GM19395 (cell line): ENCODE measurements around the gene EMC10.
"Not testable (repeated sequence)": the region's sequence is repeated elsewhere in the genome, so short reads cannot be mapped to it uniquely, and the experiment has no call there.

Experiments
- ATAC-seq: cut with Tn5 transposase; IDR thresholded peaks from one replicate; pipeline ENCODE4 v1.9.1; 2021; ENCODE audit warnings: mild to moderate bottlenecking, moderate library complexity; ENCODE audit not compliant: unreplicated experiment

Gene EMC10

GRCh38 chr19:50476224-50476906 is at the start of gene EMC10, which contains the start of gene GARIN5A:
Gene EMC10 (plus strand): TSS chr19:50476507. CDS start chr19:50476545, 38 bp downstream.
Gene GARIN5A (minus strand): TSS chr19:50476848. CDS start chr19:50476388, 460 bp downstream.
- ATAC-seq = peak; percentile 81

GRCh38 chr19:50427318-50427925 is 48.9 kb upstream of the EMC10 start:
- no peak for ATAC-seq

- ATAC-seq = no peak
Measured at GRCh38 chr19:50427997-50428425, 48.3 kb upstream of the EMC10 start.

DNA sequence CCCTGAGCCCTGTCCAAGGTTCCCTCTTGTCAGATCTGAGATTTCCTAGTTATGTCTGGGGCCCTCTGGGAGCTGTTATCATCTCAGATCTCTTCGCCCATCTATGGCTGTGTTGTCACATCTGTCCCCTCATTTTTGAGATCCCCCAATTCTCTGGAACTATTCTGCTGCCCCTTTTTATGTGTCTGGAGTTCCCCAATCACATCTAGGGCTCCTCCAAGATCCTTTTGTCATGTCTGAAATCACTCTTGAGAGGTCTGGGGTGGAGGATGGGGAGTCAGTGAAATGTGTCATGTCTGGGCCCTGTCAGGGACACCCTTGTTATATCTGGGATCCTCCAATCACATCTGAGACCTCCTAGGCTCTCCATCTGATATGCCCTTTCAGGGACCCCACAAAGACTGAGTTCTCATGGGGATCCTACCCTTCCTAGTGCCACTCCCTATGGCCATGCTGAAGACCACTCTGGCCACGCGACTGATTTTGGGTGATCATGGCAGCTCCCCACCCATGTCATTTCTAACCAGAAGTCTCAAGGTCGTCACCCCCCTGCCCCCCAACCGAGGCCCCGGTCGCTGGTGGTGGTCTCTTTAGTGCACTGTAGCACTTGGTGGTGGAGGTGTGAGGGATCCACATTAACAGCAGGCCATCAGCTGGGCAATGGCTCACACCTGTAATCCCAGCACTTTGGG is 47.4 kb upstream of the EMC10 start:
- ATAC-seq = no peak

GRCh38 chr19:50430888-50431342 is 45.4 kb upstream of the EMC10 start:
- ATAC-seq = no peak

DNA sequence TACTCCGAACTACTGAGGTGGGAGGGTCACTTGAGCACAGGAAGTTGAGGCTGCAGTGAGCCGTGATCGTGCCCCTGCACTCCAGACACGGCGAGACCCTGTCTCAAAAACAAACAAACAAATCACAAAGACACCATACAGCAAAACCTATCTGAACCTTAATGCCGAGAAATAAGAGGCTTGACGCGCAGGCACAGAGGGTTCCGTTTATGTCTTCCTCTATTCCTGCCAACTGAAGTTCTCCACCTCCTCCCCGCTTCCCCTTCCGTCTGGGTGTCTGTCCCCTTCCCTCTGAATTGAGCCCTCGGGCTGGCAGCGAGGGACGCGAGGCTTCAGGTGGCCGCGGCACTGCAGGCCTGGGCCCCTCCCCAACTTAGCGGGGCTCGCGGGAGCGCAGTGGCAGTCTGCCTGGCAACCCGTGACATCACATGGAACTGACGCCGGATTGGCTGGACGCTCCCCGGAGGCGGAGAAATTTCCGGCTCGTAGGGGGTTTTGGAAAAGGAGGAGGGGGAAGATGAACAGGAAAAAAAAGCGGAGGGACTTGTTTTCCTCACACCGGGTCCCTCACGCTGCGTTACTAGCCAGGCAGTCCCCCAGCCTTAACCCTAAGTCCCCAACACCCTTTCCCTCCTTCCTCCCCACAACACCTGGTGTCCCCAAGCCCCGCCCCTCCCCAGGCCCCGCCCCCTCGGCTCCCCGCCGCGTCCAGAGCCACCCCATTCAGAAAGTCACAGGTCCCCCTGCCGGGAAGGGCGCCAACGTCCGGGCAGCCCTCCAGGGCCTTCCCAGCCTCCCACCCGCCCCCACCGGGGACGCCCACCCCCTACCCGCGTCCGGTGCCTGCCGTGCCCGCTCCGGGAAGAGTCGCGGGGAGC is 44.7 kb upstream of the EMC10 start:
- peak; percentile 68 for ATAC-seq

- peak; percentile 18 for ATAC-seq
Measured at GRCh38 chr19:50432221-50433028, 43.9 kb upstream of the EMC10 start, which contains the start of gene MYBPC2. Gene MYBPC2 (plus strand): TSS chr19:50432892. CDS start chr19:50432954, 62 bp downstream.

DNA sequence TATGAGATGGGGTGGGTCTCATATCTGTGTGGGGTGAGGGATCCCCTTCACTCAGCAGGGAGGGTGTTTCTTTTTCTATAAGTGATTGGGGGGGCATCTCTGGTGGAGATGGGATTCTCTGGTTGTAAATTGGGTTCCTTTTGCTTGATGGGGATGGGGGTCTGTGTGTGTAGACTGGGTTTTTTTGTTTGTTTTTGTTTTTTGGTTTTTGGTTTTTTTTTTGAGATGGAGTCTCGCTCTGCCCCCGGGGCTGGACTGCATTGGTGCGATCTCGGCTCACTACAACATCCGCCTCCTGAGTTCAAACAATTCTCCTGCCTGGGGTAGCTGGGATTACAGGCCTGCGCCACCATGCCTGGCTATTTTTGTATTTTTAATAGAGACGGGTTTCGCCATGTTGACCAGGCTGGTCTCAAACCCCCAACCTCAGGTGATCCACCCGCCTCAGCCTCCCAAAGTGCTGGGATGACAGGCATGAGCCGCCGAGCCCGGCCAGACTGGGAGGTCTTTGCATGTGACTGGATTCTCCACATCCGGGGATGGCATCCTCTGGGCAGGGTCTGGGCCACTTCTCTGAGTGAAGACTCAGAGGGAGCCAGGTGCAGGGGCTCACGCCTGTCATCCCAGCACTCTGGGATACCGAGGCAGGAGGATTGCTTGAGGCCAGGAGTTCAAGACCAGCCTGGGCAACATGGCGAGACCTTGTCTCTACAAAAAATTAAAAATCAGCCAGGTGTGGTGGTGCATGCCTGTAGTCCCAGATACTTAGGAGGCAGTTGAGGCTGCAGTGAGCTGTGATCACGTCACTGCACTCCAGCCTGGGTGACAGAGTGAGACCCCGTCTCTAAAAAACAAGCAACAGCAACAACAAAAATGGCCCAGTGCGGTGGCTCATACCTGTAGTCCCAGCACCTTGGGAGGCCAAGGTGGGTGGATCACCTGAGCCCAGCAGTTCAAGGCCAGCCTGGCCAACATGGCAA is 42.8 kb upstream of the EMC10 start:
- ATAC-seq = no peak

GRCh38 chr19:50434525-50434924 is 41.8 kb upstream of the EMC10 start:
- no peak for ATAC-seq

- ATAC-seq = no peak
Measured at GRCh38 chr19:50435221-50435620, 41.1 kb upstream of the EMC10 start.

GRCh38 chr19:50435627-50436026 is 40.7 kb upstream of the EMC10 start:
- ATAC-seq = no peak

- no peak for ATAC-seq
Measured at GRCh38 chr19:50437862-50438449, 38.4 kb upstream of the EMC10 start.

GRCh38 chr19:50439130-50439529 is 37.2 kb upstream of the EMC10 start:
- not testable (repeated sequence) for ATAC-seq

DNA sequence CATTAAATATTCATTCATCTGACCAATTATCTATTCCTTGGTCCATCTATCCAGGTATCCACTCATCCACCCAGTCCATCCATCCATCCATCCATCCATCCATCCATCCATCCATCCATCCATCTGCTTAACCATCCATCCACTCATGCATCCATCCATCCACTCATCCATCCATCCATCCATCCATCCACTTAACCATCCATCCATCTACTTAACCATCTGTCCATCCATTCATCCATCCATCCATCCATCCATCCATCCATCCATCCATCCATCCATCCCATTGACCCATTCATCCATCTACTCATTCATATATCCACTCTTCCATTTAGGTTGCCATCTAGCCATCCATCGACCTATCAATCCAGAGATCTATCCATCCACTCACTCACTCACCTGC is 32.2 kb upstream of the EMC10 start:
- no peak for ATAC-seq

DNA sequence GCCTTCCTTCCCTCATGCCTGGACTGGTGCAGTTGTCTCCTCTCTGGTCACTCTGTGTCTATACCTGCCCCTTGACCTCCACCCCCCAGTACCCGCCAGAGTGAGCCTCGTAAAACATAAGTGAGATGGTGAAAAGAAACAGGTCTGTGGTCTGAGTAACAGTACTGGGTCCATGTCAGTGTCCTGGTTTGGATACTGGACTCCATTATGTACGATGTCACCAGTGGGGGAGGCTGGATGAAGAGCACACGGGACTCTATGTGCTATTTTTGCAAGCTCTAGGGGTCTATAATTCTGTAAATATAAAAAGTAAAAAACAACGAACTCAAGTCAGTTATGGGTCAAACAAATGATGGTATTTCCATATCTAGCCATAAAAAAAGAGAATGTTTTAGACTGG is 29.3 kb upstream of the EMC10 start:
- no peak for ATAC-seq

DNA sequence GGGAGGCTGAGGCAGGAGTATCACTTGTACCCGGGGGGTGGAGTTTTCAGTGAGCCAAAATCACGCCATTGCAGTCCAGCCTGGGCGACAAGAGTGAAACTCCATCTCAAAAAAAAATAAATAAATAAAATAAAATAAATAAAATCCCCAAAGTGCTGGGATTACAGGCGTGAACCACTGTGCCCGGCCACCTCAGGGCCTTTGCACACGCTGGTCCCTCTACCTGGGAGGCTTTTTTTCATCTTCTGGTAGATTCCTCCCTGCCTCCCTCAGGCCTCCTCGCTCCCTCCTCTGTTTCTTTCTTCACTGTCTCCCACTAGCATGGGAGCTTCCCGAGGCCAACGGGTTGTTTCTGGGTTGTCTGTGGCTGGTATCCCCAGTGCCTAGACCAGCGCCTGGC is 28.6 kb upstream of the EMC10 start:
- ATAC-seq = no peak

DNA sequence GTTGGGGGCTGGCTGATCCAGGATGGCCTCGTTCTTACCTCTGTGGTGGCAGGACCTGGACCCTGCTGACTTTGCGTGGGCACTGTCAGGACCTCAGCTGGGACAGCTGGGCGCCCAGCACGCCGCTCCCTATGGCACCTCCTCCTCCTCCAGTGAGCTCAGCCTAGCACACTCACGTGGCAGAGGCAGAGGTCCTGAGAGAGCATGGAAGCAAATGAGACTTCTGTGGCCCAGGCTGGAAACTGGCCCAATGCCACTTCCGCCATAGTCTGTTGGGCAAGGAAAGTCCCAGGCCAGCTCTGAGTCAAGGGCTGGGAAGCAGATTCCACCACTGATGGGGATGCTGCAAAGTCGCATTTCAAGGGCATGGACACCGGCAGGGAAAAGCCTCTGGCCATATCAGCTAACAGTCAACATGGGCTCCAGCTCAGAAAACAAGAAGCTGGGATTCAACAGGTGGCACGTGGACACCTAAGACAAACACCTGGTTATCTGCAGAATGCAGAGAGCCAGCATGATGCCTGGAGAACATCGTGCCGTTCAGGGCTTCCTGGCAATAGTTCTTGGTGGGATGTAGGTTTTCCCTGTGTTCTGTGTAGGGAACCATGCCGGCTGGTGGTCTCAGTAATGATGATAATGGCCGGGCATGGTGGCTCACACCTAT is 26.9 kb upstream of the EMC10 start:
- ATAC-seq = no peak
